Measurements from ENCODE around the gene SLC25A39. TPM values are rescaled to one million over a fixed set of nuclear protein-coding genes. Genes with fewer than 3 reads are reported as not detected.
"Not testable (repeated sequence)": the region's sequence is repeated elsewhere in the genome, so short reads cannot be mapped to it uniquely, and the experiment has no call there.

The SLC25A39 gene
- total RNA-seq, 1 donor from 2014 or later, result 68.0 TPM

GRCh38 chr17:44354582-44355561, 30.2 kb upstream of the SLC25A39 start:
- no peak for DNase-seq

- no peak for DNase-seq
These were observed 29.2 kb upstream of the SLC25A39 start for GRCh38 chr17:44353672-44354331.

GRCh38 chr17:44352828-44353671, 28.4 kb upstream of the SLC25A39 start:
- DNase-seq, result no peak

GRCh38 chr17:44351961-44352827, 27.6 kb upstream of the SLC25A39 start:
- DNase-seq, result no peak

- no peak for DNase-seq
These were observed 26.8 kb upstream of the SLC25A39 start for GRCh38 chr17:44351464-44351863.

- peak; percentile 29 for DNase-seq
These were observed 26.2 kb upstream of the SLC25A39 start for GRCh38 chr17:44350733-44351226.

- DNase-seq, result no peak
These were observed 25.0 kb upstream of the SLC25A39 start for GRCh38 chr17:44349553-44350070.

- no peak for DNase-seq
These were observed 24.4 kb upstream of the SLC25A39 start for GRCh38 chr17:44348988-44349364.

GRCh38 chr17:44348234-44348987, 23.8 kb upstream of the SLC25A39 start:
- no peak for DNase-seq

GRCh38 chr17:44347206-44348055, 22.8 kb upstream of the SLC25A39 start:
- DNase-seq, result not testable (repeated sequence)

GRCh38 chr17:44346064-44346844, 21.6 kb upstream of the SLC25A39 start:
- no peak for DNase-seq

- peak; percentile 45 for DNase-seq
These were observed 20.9 kb upstream of the SLC25A39 start for GRCh38 chr17:44345454-44346026.

GRCh38 chr17:44344939-44345453, 20.4 kb upstream of the SLC25A39 start, which contains the start of gene GRN:
Gene GRN, plus strand, starts transcription at chr17:44345302. Its CDS starts 3,863 bp downstream, at chr17:44349165.
- peak; percentile 98 for DNase-seq

- DNase-seq, result no peak
These were observed 19.0 kb upstream of the SLC25A39 start for GRCh38 chr17:44343510-44344209.

GRCh38 chr17:44340553-44340952, 15.9 kb upstream of the SLC25A39 start:
- not testable (repeated sequence) for DNase-seq

GRCh38 chr17:44338702-44339101, 14.1 kb upstream of the SLC25A39 start:
- DNase-seq, result no peak

- DNase-seq, result no peak
These were observed 11.3 kb upstream of the SLC25A39 start for GRCh38 chr17:44335968-44336367.
